GM19193 (cell line): ENCODE data around the gene CBFA2T3.

Source experiments
- POLR2A ChIP-seq: IDR thresholded peaks from 4 replicates; pipeline ENCODE4 v1.6.1; 2011; ENCODE audit not compliant: insufficient read depth, insufficient read length; ENCODE audit errors: extremely low read depth

CBFA2T3 gene

DNA sequence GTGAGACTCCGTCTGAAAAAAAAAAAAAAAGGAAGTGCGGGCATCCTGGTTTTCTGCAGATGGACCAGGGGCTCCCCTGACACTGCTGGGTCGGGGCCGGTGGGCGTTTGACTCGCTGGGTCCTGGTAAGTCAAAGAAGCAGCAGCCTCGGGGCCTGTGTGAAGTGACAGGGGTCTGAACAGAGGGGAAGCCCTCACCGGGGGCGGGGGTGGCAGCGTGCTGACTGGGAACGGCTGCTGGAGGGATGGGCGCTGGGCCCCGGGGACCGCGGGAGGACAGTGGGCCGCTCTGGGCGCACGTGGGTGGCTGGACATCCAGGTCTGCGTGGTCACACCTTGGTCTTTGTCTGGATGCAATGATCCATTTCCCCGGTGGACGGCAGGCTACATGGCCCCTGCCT lies 128.4 kb downstream of the CBFA2T3 start:
- no peak for TF ChIP-seq POLR2A

- no peak for TF ChIP-seq POLR2A
Measured at GRCh38 chr16:88847654-88848053, 129.4 kb downstream of the CBFA2T3 start.

DNA sequence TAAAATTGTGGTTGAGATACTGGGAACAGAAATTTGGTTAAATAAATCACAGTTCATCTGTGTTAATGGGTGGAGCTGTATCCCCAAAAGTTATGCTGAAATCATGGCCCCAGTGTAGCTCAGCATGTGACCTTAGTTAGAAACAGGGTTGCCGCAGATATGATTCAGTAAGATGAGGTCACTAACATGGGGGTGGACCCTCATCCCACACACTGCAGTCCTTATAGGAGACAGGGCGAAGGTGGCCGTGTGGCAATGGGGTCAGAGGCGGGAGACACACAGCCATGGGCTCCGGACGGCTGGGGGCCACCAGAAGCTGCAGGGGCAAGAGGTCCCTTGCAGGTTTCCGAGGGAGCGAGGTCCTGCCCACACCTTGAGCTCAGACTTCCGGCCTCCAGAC lies 130.9 kb downstream of the CBFA2T3 start:
- TF ChIP-seq POLR2A, result no peak

- no peak for TF ChIP-seq POLR2A
Measured at GRCh38 chr16:88844419-88845036, 132.5 kb downstream of the CBFA2T3 start.

DNA sequence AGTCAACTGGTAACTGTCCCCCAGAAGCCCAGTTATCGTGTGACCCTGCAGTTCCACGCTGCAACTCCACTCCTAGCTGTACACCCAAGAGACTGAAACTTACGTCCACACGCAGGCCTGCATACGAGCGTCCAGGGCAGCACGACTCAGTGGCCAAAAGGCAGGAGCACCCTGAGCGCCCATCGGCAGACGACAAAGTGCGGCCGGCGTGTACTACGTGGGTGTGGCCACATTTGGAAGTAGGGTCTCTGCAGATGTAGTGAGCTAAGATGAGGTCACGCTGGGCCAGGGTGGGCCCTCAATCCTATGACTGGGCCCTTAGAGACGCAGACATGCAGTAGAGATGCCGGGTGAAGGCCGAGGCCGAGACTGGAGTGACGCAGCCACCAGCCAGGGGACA lies 133.8 kb downstream of the CBFA2T3 start:
- no peak for TF ChIP-seq POLR2A

DNA sequence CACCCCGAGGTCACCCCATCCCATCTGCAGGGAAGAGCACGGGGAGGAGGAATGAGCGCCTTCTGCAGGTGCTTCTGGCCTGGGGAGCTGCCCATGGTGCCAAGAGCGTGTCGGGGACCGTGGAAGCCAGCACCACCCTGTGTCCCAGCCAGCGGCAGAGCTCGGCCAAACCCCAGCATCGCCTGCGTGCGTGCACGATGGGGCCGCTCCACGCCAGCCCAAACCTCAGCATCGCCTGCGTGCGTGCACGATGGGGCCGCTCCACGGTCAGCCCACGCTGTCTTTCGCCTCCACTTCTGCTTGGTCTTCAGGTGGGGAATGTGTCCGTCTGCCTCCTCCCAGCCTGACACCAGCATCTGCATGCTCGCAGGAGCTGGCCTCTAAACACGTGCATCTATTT lies 134.2 kb downstream of the CBFA2T3 start:
- TF ChIP-seq POLR2A, result no peak

DNA sequence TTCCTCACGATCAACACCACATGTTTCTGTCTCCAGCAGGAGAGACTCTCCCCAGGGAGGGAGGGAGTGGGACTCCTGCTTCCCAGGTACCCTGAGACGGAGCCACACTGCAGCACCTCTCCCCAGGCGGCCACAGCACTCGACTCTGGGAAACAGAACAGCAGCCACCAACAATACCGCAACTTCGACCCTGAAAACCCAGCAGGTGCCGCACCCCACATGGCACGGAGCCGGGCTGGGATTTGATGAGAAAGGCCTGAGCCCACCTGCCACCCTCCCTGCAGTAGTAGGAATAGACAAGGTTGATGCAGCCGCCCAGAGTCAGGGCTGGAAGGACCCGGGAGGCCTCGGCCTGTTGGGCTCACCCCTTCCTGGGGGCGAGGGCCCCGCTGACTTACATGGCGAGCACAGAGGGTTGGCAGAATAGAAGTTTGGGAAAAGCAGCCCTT lies 134.7 kb downstream of the CBFA2T3 start:
- TF ChIP-seq POLR2A, result no peak

- no peak for TF ChIP-seq POLR2A
Measured at GRCh38 chr16:88841521-88842307, 135.3 kb downstream of the CBFA2T3 start.

GRCh38 chr16:88840600-88841215 lies 136.3 kb downstream of the CBFA2T3 start:
- no peak for TF ChIP-seq POLR2A

GRCh38 chr16:88839745-88840599 lies 137.0 kb downstream of the CBFA2T3 start:
- no peak for TF ChIP-seq POLR2A

GRCh38 chr16:88839026-88839529 lies 137.9 kb downstream of the CBFA2T3 start:
- no peak for TF ChIP-seq POLR2A

GRCh38 chr16:88838566-88838965 lies 138.4 kb downstream of the CBFA2T3 start:
- no peak for TF ChIP-seq POLR2A

- no peak for TF ChIP-seq POLR2A
Measured at GRCh38 chr16:88837806-88838205, 139.2 kb downstream of the CBFA2T3 start.

DNA sequence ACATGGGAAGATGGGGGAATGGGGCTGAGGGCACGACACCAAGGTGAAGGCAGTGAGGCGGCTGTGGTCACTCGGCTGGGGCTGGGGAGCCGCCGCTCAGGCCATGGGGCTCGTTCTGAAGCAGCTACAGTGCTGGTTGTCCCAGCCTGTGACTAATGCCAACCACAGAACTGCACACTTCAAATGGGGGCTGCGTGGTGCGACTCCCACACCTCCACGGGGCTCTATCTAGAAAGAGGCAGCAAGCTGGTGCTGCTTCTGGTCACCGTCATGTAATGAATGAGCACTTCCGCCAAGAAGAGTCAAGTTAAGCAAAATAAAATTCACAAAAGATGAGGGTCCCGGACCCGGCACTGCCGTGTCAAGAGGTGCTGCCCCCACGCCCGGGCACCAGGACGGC lies 140.2 kb downstream of the CBFA2T3 start:
- no peak for TF ChIP-seq POLR2A

- no peak for TF ChIP-seq POLR2A
Measured at GRCh38 chr16:88835818-88836217, 141.2 kb downstream of the CBFA2T3 start.
